Neural progenitor cell (in vitro differentiated cells): ENCODE data around the gene ASXL2. TPM values are rescaled to one million over a fixed set of nuclear protein-coding genes. Genes with fewer than 3 reads are reported as not detected.
A peak's percentile ranks its signal among the peaks of the same experiment; 100 is the strongest.

Experiments used
- DNase-seq: peaks from one replicate; pipeline ENCODE4 v3.0.0-alpha.2; 2016; ENCODE audit warnings: low spot score
- H2AFZ ChIP-seq: fragments of 200-600 bp; sonication (generic); replicated peaks from 2 replicates; pipeline ENCODE4 v1.6.1; 2016; ENCODE audit warnings: antibody characterized with exemption
- H3F3A ChIP-seq: fragments of 200-600 bp; sonication (generic); 2 replicates; pipeline ENCODE4 v1.6.1; 2016; ENCODE audit warnings: antibody characterized with exemption, low read depth
- H3K27ac ChIP-seq: fragments of 200-600 bp; sonication (generic); 2 replicates; pipeline ENCODE4 v1.5.1; 2016; ENCODE audit warnings: mild to moderate bottlenecking
- H3K27me3 ChIP-seq: fragments of 200-600 bp; sonication (generic); 2 replicates; pipeline ENCODE4 v1.6.1; 2016; ENCODE audit warnings: mild to moderate bottlenecking, moderate library complexity
- H3K36me3 ChIP-seq: fragments of 200-600 bp; sonication (generic); 2 replicates; pipeline ENCODE4 v1.5.1; 2016
- H3K4me1 ChIP-seq: fragments of 200-600 bp; sonication (generic); 2 replicates; pipeline ENCODE4 v1.6.1; 2016; ENCODE audit warnings: mixed run types
- H3K4me2 ChIP-seq: fragments of 200-600 bp; sonication (generic); 2 replicates; pipeline ENCODE4 v1.6.1; 2016
- H3K4me3 ChIP-seq: fragments of 200-600 bp; sonication (generic); 2 replicates; pipeline ENCODE4 v1.5.1; 2016
- H3K79me2 ChIP-seq: fragments of 200-600 bp; sonication (generic); 2 replicates; pipeline ENCODE4 v1.6.1; 2016; ENCODE audit warnings: low read depth
- H3K9ac ChIP-seq: fragments of 200-600 bp; sonication (generic); 2 replicates; pipeline ENCODE4 v1.6.1; 2016
- H3K9me3 ChIP-seq: fragments of 200-600 bp; sonication (generic); 2 replicates; pipeline ENCODE4 v1.5.1; 2016; ENCODE audit warnings: low read depth
- H4K20me1 ChIP-seq: fragments of 200-600 bp; sonication (generic); 2 replicates; pipeline ENCODE4 v1.6.1; 2016; ENCODE audit warnings: low read depth
- H3K27ac Mint-ChIP-seq: 3 replicates; pipeline ENCODE4 v1.8.0; 2021; ENCODE audit warnings: mixed read lengths
- H3K27me3 Mint-ChIP-seq: 2 replicates; pipeline ENCODE4 v1.8.0; 2022; ENCODE audit warnings: low read depth, mild to moderate bottlenecking, inconsistent platforms, moderate library complexity, mixed read lengths; ENCODE audit not compliant: insufficient read depth
- H3K36me3 Mint-ChIP-seq: 3 replicates; pipeline ENCODE4 v1.8.0; 2021; ENCODE audit warnings: mixed read lengths
- H3K4me1 Mint-ChIP-seq: 3 replicates; pipeline ENCODE4 v1.8.0; 2021; ENCODE audit warnings: mixed read lengths
- H3K4me3 Mint-ChIP-seq: 3 replicates; pipeline ENCODE4 v1.8.0; 2021; ENCODE audit warnings: mild to moderate bottlenecking, moderate library complexity, mixed read lengths
- H3K9me3 Mint-ChIP-seq: 3 replicates; pipeline ENCODE4 v1.8.0; 2020; ENCODE audit warnings: mixed read lengths
- CTCF ChIP-seq: fragments of 200-600 bp; sonication (generic); IDR thresholded peaks from 2 replicates; pipeline ENCODE4 v1.5.1; 2017; ENCODE audit warnings: antibody characterized with exemption, mild to moderate bottlenecking
- EZH2 ChIP-seq: fragments of 200-600 bp; sonication (generic); IDR thresholded peaks from 2 replicates; pipeline ENCODE4 v1.6.1; 2017; ENCODE audit warnings: antibody characterized with exemption, mild to moderate bottlenecking, moderate library complexity
- EZH2phosphoT487 ChIP-seq: fragments of 200-600 bp; sonication (generic); IDR thresholded peaks from 2 replicates; pipeline ENCODE4 v1.6.1; 2017; ENCODE audit warnings: antibody characterized with exemption
- total RNA-seq: library from RNA; depleted of rRNA; stranded (reverse); fragments of >200 nt; gene quantifications from 2 replicates; pipeline ENCODE4 v1.2.3, GENCODE V29; 2015; ENCODE audit warnings: low replicate concordance

ASXL2 gene
- total RNA-seq, 1 donor from 2014 or later, result 8.7 TPM

GRCh38 chr2:25740810-25741381 is 137.4 kb downstream of the ASXL2 start:
- Histone ChIP-seq H3K9me3 (no peaks in the 10 kb centered on the region), H4K20me1 (peaks cover 6% of the 10 kb centered on the region), H3F3A (peaks cover 25% of the 10 kb centered on the region), H3K4me3 (peak overlapping the region; percentile 0), H3K9ac (no peak overlapping the region), H3K4me1 (peaks cover 41% of the 10 kb centered on the region), H3K36me3 (peaks cover 1% of the 10 kb centered on the region), H3K27me3 (no peaks in the 10 kb centered on the region), H2AFZ (no peak overlapping the region), H3K79me2 (no peaks in the 10 kb centered on the region), H3K27ac (peak overlapping the region; percentile 58), H3K4me2 (peak overlapping the region; percentile 76)
- Mint-ChIP-seq H3K9me3 (no peaks in the 10 kb centered on the region), H3K36me3 (peaks cover 21% of the 10 kb centered on the region), H3K4me3 (no peak overlapping the region), H3K4me1 (peaks cover 55% of the 10 kb centered on the region), H3K27me3 (peaks cover 2% of the 10 kb centered on the region), H3K27ac (peak overlapping the region; percentile 61)
- DNase-seq, result peak; percentile 86
- no peak for TF ChIP-seq EZH2
- TF ChIP-seq CTCF, result no peak
- no peak for TF ChIP-seq EZH2phosphoT487

- DNase-seq, result no peak
- no peaks in the 10 kb centered on the region for H3K27me3 Mint-ChIP-seq
- Histone ChIP-seq H3K9ac (no peak overlapping the region), H4K20me1 (peaks cover 6% of the 10 kb centered on the region), H3K36me3 (no peaks in the 10 kb centered on the region), H3K9me3 (no peaks in the 10 kb centered on the region), H2AFZ (no peak overlapping the region), H3K27me3 (no peaks in the 10 kb centered on the region), H3K4me2 (no peak overlapping the region), H3K4me3 (no peak overlapping the region), H3K79me2 (no peaks in the 10 kb centered on the region), H3K27ac (no peak overlapping the region), H3K4me1 (peaks cover 57% of the 10 kb centered on the region), H3F3A (peaks cover 31% of the 10 kb centered on the region)
- no peak overlapping the region for H3K27ac Mint-ChIP-seq
- H3K4me3 Mint-ChIP-seq, result no peak overlapping the region
- no peak for TF ChIP-seq EZH2
- TF ChIP-seq CTCF, result no peak
- no peak for TF ChIP-seq EZH2phosphoT487
- peaks cover 16% of the 10 kb centered on the region for H3K36me3 Mint-ChIP-seq
- H3K4me1 Mint-ChIP-seq, result peaks cover 45% of the 10 kb centered on the region
- no peaks in the 10 kb centered on the region for H3K9me3 Mint-ChIP-seq
Observed at GRCh38 chr2:25738383-25739343, 139.6 kb downstream of the ASXL2 start.

GRCh38 chr2:25736899-25737515 is 141.3 kb downstream of the ASXL2 start:
- no peaks in the 10 kb centered on the region for H3K79me2 ChIP-seq
- no peaks in the 10 kb centered on the region for H3K36me3 ChIP-seq
- no peak overlapping the region for H2AFZ ChIP-seq
- no peaks in the 10 kb centered on the region for H3K9me3 ChIP-seq
- H3K36me3 Mint-ChIP-seq, result peaks cover 4% of the 10 kb centered on the region
- no peaks in the 10 kb centered on the region for H3K27me3 ChIP-seq
- H3K27ac ChIP-seq, result no peak overlapping the region
- no peaks in the 10 kb centered on the region for H3K9me3 Mint-ChIP-seq
- H3K4me2 ChIP-seq, result no peak overlapping the region
- DNase-seq, result no peak
- peaks cover 31% of the 10 kb centered on the region for H3K4me1 Mint-ChIP-seq
- TF ChIP-seq EZH2phosphoT487 (no peak), CTCF (no peak), EZH2 (no peak)
- H3K9ac ChIP-seq, result no peak overlapping the region
- H3K27me3 Mint-ChIP-seq, result no peaks in the 10 kb centered on the region
- peaks cover 28% of the 10 kb centered on the region for H3F3A ChIP-seq
- no peak overlapping the region for H3K4me3 ChIP-seq
- H3K27ac Mint-ChIP-seq, result no peak overlapping the region
- H4K20me1 ChIP-seq, result peaks cover 6% of the 10 kb centered on the region
- H3K4me1 ChIP-seq, result peaks cover 47% of the 10 kb centered on the region
- H3K4me3 Mint-ChIP-seq, result no peak overlapping the region
